A549 treated with dexamethasone at 1 μM for 4 hours (cell line): ENCODE measurements around the gene GYPE. TPM values are rescaled to one million over a fixed set of nuclear protein-coding genes. Genes with fewer than 3 reads are reported as not detected.

Experiments used
- total RNA-seq: library from RNA; stranded (reverse); fragments of 200-300 nt; extraction: Qiagen RNA extraction; gene quantifications from 5 replicates; pipeline ENCODE4 v1.2.3, GENCODE V29; 2022

GYPE gene
- total RNA-seq = not detected in 5 replicates

DNA sequence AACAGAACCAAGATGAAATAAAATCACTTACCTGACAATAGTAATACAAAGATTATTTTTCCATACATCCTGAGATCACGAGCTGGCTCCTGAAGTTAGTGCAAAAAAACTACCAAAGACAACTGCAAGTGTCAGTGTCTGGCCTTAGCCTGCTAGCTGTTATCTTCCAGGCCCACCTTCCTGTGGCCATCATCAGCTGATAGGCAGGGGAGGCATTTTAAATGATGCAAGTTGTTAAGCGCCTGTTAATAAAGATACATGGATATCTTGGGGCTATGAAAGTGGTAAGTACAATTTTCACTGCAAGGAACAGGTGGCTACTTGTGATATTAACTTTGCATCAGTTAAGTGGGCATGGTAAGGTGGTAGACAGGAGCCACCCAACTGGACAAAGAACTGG, at the start of gene GYPE:
GYPE (minus strand) TSS at position 120 of the 400 bp plus-strand sequence; CDS start at position 68, 52 bp downstream.

Other genes starting within 250 kb of the GYPE start
- not detected in 5 replicates for gene FREM3, start 204.9 kb downstream of the GYPE start, total RNA-seq
- not detected in 5 replicates for gene GYPB, start 113.8 kb upstream of the GYPE start, total RNA-seq
- not detected in 5 replicates for gene GYPA, start 235.2 kb upstream of the GYPE start, total RNA-seq